Loucy (cell line): Measurements from ENCODE around the gene DUSP6.

ENCODE experiments used
- H2AFZ ChIP-seq: fragments of 200-600 bp; sonication (generic); 2 replicates; pipeline ENCODE4 v1.6.0; 2016; ENCODE audit warnings: antibody characterized with exemption, mild to moderate bottlenecking, low read length, moderate library complexity
- H3F3A ChIP-seq: fragments of 200-600 bp; 2 replicates; pipeline ENCODE4 v1.6.0; 2016; ENCODE audit warnings: antibody characterized with exemption, low read depth, mild to moderate bottlenecking
- H3K27me3 ChIP-seq: fragments of 200-600 bp; sonication (generic); 2 replicates; pipeline ENCODE4 v1.6.1; 2014; ENCODE audit warnings: low read length, mild to moderate bottlenecking; ENCODE audit not compliant: insufficient read depth, poor library complexity, severe bottlenecking
- H3K36me3 ChIP-seq: fragments of 200-600 bp; sonication (generic); 2 replicates; pipeline ENCODE4 v1.6.1; 2016; ENCODE audit warnings: low read length; ENCODE audit not compliant: insufficient read depth
- H3K4me1 ChIP-seq: fragments of 200-600 bp; sonication (generic); 2 replicates; pipeline ENCODE4 v1.5.1; 2014; ENCODE audit warnings: low read length, mild to moderate bottlenecking; ENCODE audit not compliant: insufficient read depth, poor library complexity, severe bottlenecking
- H3K4me2 ChIP-seq: fragments of 200-600 bp; sonication (generic); 2 replicates; pipeline ENCODE4 v1.6.0; 2014; ENCODE audit warnings: antibody characterized with exemption, low read length, low read depth, mild to moderate bottlenecking; ENCODE audit not compliant: poor library complexity, severe bottlenecking
- H3K4me3 ChIP-seq: fragments of 200-600 bp; sonication (generic); 2 replicates; pipeline ENCODE4 v1.5.1; 2014; ENCODE audit warnings: low read length, mild to moderate bottlenecking, mixed read lengths; ENCODE audit not compliant: poor library complexity, severe bottlenecking
- H3K79me2 ChIP-seq: fragments of 200-600 bp; sonication (generic); 2 replicates; pipeline ENCODE4 v1.6.1; 2014; ENCODE audit warnings: low read length; ENCODE audit not compliant: insufficient read depth
- H3K9ac ChIP-seq: fragments of 200-600 bp; sonication (generic); 2 replicates; pipeline ENCODE4 v1.6.0; 2014; ENCODE audit warnings: mild to moderate bottlenecking, low read depth, low read length, moderate library complexity; ENCODE audit not compliant: poor library complexity, severe bottlenecking
- H3K9me2 ChIP-seq: fragments of 200-600 bp; sonication (generic); replicated peaks from 2 replicates; pipeline ENCODE4 v1.6.1; 2016; ENCODE audit warnings: low read depth, low read length, mixed read lengths
- H3K9me3 ChIP-seq: fragments of 200-600 bp; sonication (generic); 2 replicates; pipeline ENCODE4 v1.6.1; 2014; ENCODE audit warnings: mild to moderate bottlenecking, antibody characterized with exemption, low read length, low read depth; ENCODE audit not compliant: insufficient read depth
- H4K20me1 ChIP-seq: fragments of 200-600 bp; sonication (generic); 2 replicates; pipeline ENCODE4 v1.6.0; 2014; ENCODE audit warnings: antibody characterized with exemption, low read length, mild to moderate bottlenecking; ENCODE audit not compliant: insufficient read depth, poor library complexity, severe bottlenecking
- CTCF ChIP-seq: fragments of 200-600 bp; sonication (generic); conservative IDR thresholded peaks from 2 replicates; pipeline ENCODE4 v1.5.1; 2014; ENCODE audit warnings: mild to moderate bottlenecking, antibody characterized with exemption, low read length
- EZH2phosphoT487 ChIP-seq: fragments of 200-600 bp; IDR thresholded peaks from 2 replicates; pipeline ENCODE4 v1.6.1; 2018; ENCODE audit warnings: antibody characterized with exemption, mild to moderate bottlenecking, moderate library complexity, borderline replicate concordance

DUSP6 gene

GRCh38 chr12:89324437-89324836 is 27.9 kb downstream of the DUSP6 start:
- Histone ChIP-seq H3K4me2 (no peak overlapping the region), H3K9me3 (no peaks in the 10 kb centered on the region), H3K79me2 (no peaks in the 10 kb centered on the region), H3K4me1 (peaks cover 15% of the 10 kb centered on the region), H3K9me2 (no peaks in the 10 kb centered on the region), H3K27me3 (no peaks in the 10 kb centered on the region), H2AFZ (no peak overlapping the region), H3K36me3 (no peaks in the 10 kb centered on the region), H3K9ac (no peak overlapping the region), H3F3A (no peaks in the 10 kb centered on the region), H4K20me1 (no peaks in the 10 kb centered on the region), H3K4me3 (no peak overlapping the region)
- no peak for TF ChIP-seq CTCF
- no peak for TF ChIP-seq EZH2phosphoT487

DNA sequence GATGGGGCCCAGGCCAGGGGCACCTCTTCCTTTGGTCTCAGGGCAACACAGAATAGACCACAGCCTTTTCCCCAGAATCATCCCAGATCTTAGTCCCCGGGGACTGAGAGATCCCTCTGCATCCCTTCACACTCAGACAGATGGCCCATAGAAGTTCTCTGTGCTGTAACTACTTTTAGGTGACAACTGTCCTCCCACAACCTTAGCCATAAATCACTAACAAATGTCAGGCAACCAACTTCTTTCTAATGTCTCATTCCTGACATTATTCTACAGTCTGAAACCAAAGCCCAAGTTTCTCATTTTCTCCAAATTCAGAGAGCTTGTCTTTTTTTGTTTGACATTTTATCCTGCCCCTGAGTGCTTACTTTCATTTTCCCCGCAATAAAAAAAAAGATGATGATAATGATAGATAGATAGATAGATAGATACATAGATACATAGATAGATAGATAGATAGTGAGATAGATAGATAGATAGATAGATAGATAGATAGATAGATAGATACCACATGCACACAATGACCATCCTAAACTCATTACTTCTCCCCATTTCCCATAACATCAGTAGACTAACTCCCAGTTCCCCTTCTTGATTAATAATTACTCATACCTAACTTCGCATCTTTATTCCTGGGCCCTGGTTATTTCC is 28.6 kb downstream of the DUSP6 start:
- H3K9me3 ChIP-seq = no peaks in the 10 kb centered on the region
- peaks cover 15% of the 10 kb centered on the region for H3K4me1 ChIP-seq
- no peaks in the 10 kb centered on the region for H3K36me3 ChIP-seq
- H3K9me2 ChIP-seq = no peaks in the 10 kb centered on the region
- H3F3A ChIP-seq = no peaks in the 10 kb centered on the region
- H2AFZ ChIP-seq = no peak overlapping the region
- TF ChIP-seq CTCF (no peak), EZH2phosphoT487 (no peak)
- no peaks in the 10 kb centered on the region for H4K20me1 ChIP-seq
- H3K4me3 ChIP-seq = no peak overlapping the region
- no peaks in the 10 kb centered on the region for H3K79me2 ChIP-seq
- no peak overlapping the region for H3K9ac ChIP-seq
- no peak overlapping the region for H3K4me2 ChIP-seq
- no peaks in the 10 kb centered on the region for H3K27me3 ChIP-seq

GRCh38 chr12:89320735-89321134 is 31.6 kb downstream of the DUSP6 start:
- Histone ChIP-seq H3K4me3 (no peak overlapping the region), H3K27me3 (no peaks in the 10 kb centered on the region), H3F3A (no peaks in the 10 kb centered on the region), H3K9me3 (no peaks in the 10 kb centered on the region), H3K79me2 (no peaks in the 10 kb centered on the region), H3K9me2 (no peaks in the 10 kb centered on the region), H4K20me1 (no peaks in the 10 kb centered on the region), H2AFZ (no peak overlapping the region), H3K4me2 (no peak overlapping the region), H3K4me1 (no peaks in the 10 kb centered on the region), H3K9ac (no peak overlapping the region), H3K36me3 (no peaks in the 10 kb centered on the region)
- TF ChIP-seq EZH2phosphoT487 (no peak), CTCF (no peak)
